H1 (cell line): ENCODE results near the gene GAPT. TPM values are rescaled to one million over a fixed set of nuclear protein-coding genes. Genes with fewer than 3 reads are reported as not detected.

Experiments used
- CTCF ChIA-PET: fragments of 300-600 bp; sonication (Branson Sonifier 250); formaldehyde crosslinking; loops from one replicate; lab custom pipeline; 2021; ENCODE audit not compliant: partially characterized antibody; lab: Charles Lee
- POLR2A ChIA-PET: fragments of 300-600 bp; sonication (Branson Sonifier 250); formaldehyde crosslinking; loops from one replicate; lab custom pipeline; 2021; ENCODE audit warnings: inconsistent platforms; ENCODE audit not compliant: partially characterized antibody; lab: Charles Lee
- DNase-seq, 2 experiments: peaks; one replicate each; pipeline versions ENCODE4 v3.0.0 to v3.0.0-alpha.2; 2010 to 2022; ENCODE audit warnings: low spot score in 2 of 2, low read depth in 1 of 2, mixed read lengths in 1 of 2
- FAIRE-seq: peaks from 2 replicates; lab custom pipeline; 2011; peaks lifted over from hg19 to GRCh38; lab: Jason Lieb, UNC
- H2AFZ ChIP-seq: 2 replicates; pipeline ENCODE4 v1.8.1; 2012; ENCODE audit warnings: low read length, inconsistent platforms
- H2AK5ac ChIP-seq: 2 replicates; pipeline ENCODE4 v1.6.1; 2013; ENCODE audit warnings: low read depth, low read length
- H2BK120ac ChIP-seq: replicated peaks from 2 replicates; pipeline ENCODE3; 2013; ENCODE audit warnings: low read depth, low read length, inconsistent platforms
- H2BK12ac ChIP-seq: 2 replicates; pipeline ENCODE4 v1.6.1; 2013; ENCODE audit warnings: low read depth, low read length
- H2BK15ac ChIP-seq: 2 replicates; pipeline ENCODE4 v1.6.1; 2013; ENCODE audit warnings: low read length
- H2BK20ac ChIP-seq: 2 replicates; pipeline ENCODE4 v1.6.1; 2013; ENCODE audit warnings: low read length
- H2BK5ac ChIP-seq: 2 replicates; pipeline ENCODE4 v1.6.1; 2013; ENCODE audit warnings: low read depth, low read length
- H3K14ac ChIP-seq: 2 replicates; pipeline ENCODE4 v1.6.1; 2013; ENCODE audit warnings: inconsistent platforms; ENCODE audit not compliant: insufficient read length
- H3K18ac ChIP-seq: 2 replicates; pipeline ENCODE4 v1.6.1; 2013; ENCODE audit warnings: low read length; ENCODE audit errors: extremely low read depth
- H3K23ac ChIP-seq: 2 replicates; pipeline ENCODE4 v1.6.1; 2013; ENCODE audit warnings: inconsistent platforms; ENCODE audit not compliant: insufficient read length
- H3K23me2 ChIP-seq: 2 replicates; pipeline ENCODE4 v1.6.1; 2013; ENCODE audit warnings: low read depth, low read length
- H3K27ac ChIP-seq: 2 replicates; pipeline ENCODE4 v1.6.1; 2011; ENCODE audit warnings: low read depth, low read length, inconsistent platforms
- H3K27me3 ChIP-seq, 4 experiments: replicated peaks in 1 of 4; 1 replicate in 1 of 4; 2 replicates in 3 of 4; pipeline versions ENCODE4 v1.6.1 to v1.8.1; 2011 to 2013; ENCODE audit warnings: low read length in 3 of 4, mild to moderate bottlenecking in 3 of 4, inconsistent platforms in 2 of 4, mixed read lengths in 2 of 4, moderate library complexity in 1 of 4; ENCODE audit not compliant: control insufficient read depth in 3 of 4, insufficient read depth in 3 of 4; ENCODE audit errors: extremely low read depth in 1 of 4
- H3K36me3 ChIP-seq, 4 experiments: 2 replicates each; pipeline versions ENCODE4 v1.6.1 to v1.8.1; 2011 to 2013; ENCODE audit warnings: mild to moderate bottlenecking in 4 of 4, low read length in 3 of 4, moderate library complexity in 2 of 4, control low read depth in 1 of 4, inconsistent platforms in 1 of 4; ENCODE audit not compliant: insufficient read depth in 4 of 4, control insufficient read depth in 2 of 4
- H3K4ac ChIP-seq: replicated peaks from 2 replicates; pipeline ENCODE3; 2013; ENCODE audit warnings: low read length, low read depth, mixed read lengths, inconsistent platforms; ENCODE audit not compliant: insufficient read length
- H3K4me1 ChIP-seq, 4 experiments: replicated peaks in 1 of 4; 1 replicate in 1 of 4; 2 replicates in 3 of 4; pipeline versions ENCODE4 v1.6.1 to v1.8.1; 2011 to 2013; ENCODE audit warnings: low read length in 3 of 4, inconsistent platforms in 2 of 4, mixed read lengths in 1 of 4; ENCODE audit not compliant: insufficient read depth in 4 of 4, control insufficient read depth in 3 of 4
- H3K4me2 ChIP-seq, 2 experiments: 2 replicates each; pipeline versions ENCODE4 v1.6.1 to v1.8.1; 2011 to 2013; ENCODE audit warnings: low read depth in 2 of 2, low read length in 2 of 2, control low read depth in 1 of 2, inconsistent platforms in 1 of 2, mild to moderate bottlenecking in 1 of 2; ENCODE audit not compliant: insufficient read depth in 1 of 2
- H3K4me3 ChIP-seq, 4 experiments: fragments of 200-600, 300-600 bp in 1 of 4; sonication (generic), shearing (Covaris generic), sonication (Bioruptor Twin) in 1 of 4; 2 replicates each; pipeline versions ENCODE4 v1.5.1 to v1.8.1; 2011 to 2016; ENCODE audit warnings: low read length in 4 of 4, low read depth in 3 of 4, control low read depth in 2 of 4, inconsistent platforms in 2 of 4, mild to moderate bottlenecking in 2 of 4, mixed read lengths in 1 of 4, moderate library complexity in 1 of 4; ENCODE audit not compliant: insufficient read depth in 2 of 4; ENCODE audit errors: extremely low read depth in 1 of 4
- H3K56ac ChIP-seq: replicated peaks from 2 replicates; pipeline ENCODE3; 2013; ENCODE audit warnings: low read depth, mild to moderate bottlenecking, mixed read lengths, low read length, inconsistent platforms; ENCODE audit not compliant: insufficient read length
- H3K79me1 ChIP-seq: 2 replicates; pipeline ENCODE4 v1.6.1; 2013; ENCODE audit warnings: low read depth, low read length, control low read depth
- H3K79me2 ChIP-seq, 2 experiments: 2 replicates each; pipeline versions ENCODE4 v1.6.1 to v1.8.1; 2012 to 2013; ENCODE audit warnings: low read length in 2 of 2, mild to moderate bottlenecking in 2 of 2, inconsistent platforms in 1 of 2; ENCODE audit not compliant: insufficient read depth in 2 of 2, control insufficient read depth in 1 of 2
- H3K9ac ChIP-seq, 4 experiments: replicated peaks in 1 of 4; 1 replicate in 1 of 4; 2 replicates in 3 of 4; pipeline versions ENCODE4 v1.6.1 to v1.8.1; 2011 to 2013; ENCODE audit warnings: low read depth in 3 of 4, low read length in 3 of 4, control low read depth in 2 of 4, mild to moderate bottlenecking in 2 of 4, moderate library complexity in 2 of 4, inconsistent platforms in 1 of 4; ENCODE audit errors: extremely low read depth in 1 of 4
- H3K9me3 ChIP-seq, 2 experiments: 2 replicates each; pipeline versions ENCODE4 v1.6.1 to v1.8.1; 2012 to 2013; ENCODE audit warnings: mild to moderate bottlenecking in 2 of 2, moderate library complexity in 2 of 2, control low read depth in 1 of 2, inconsistent platforms in 1 of 2, low read depth in 1 of 2, low read length in 1 of 2, mixed read lengths in 1 of 2; ENCODE audit not compliant: insufficient read depth in 2 of 2
- H4K20me1 ChIP-seq, 2 experiments: replicated peaks in 1 of 2; 2 replicates each; pipeline versions ENCODE3 to v1.8.1; 2011 to 2013; ENCODE audit warnings: inconsistent platforms in 2 of 2, low read length in 2 of 2, mild to moderate bottlenecking in 1 of 2; ENCODE audit not compliant: insufficient read depth in 2 of 2, control insufficient read depth in 1 of 2
- H4K5ac ChIP-seq: 2 replicates; pipeline ENCODE4 v1.6.1; 2013; ENCODE audit warnings: low read length, low read depth, mixed read lengths, inconsistent platforms; ENCODE audit not compliant: insufficient read length
- H4K8ac ChIP-seq: 2 replicates; pipeline ENCODE4 v1.8.0; 2013; ENCODE audit warnings: mild to moderate bottlenecking, moderate library complexity, low read length, inconsistent platforms; ENCODE audit not compliant: insufficient read depth; ENCODE audit errors: extremely low read depth
- H4K91ac ChIP-seq: replicated peaks from 2 replicates; pipeline ENCODE3; 2013; ENCODE audit warnings: low read length, mixed read lengths, inconsistent platforms; ENCODE audit not compliant: insufficient read length
- KDM1A ChIP-seq: fragments of 200-600, 300-600 bp; sonication (generic); IDR thresholded peaks from 2 replicates; pipeline ENCODE4 v1.7.1; 2016; ENCODE audit warnings: mild to moderate bottlenecking, low read length, borderline replicate concordance
- MAFK ChIP-seq: IDR thresholded peaks from 2 replicates; pipeline ENCODE4 v1.6.1; 2012; ENCODE audit warnings: low read depth, mild to moderate bottlenecking, improper control_type of control experiment, low read length
- SAP30 ChIP-seq: fragments of 300-600 bp; sonication (generic); IDR thresholded peaks from 2 replicates; pipeline ENCODE4 v1.7.1; 2012; ENCODE audit warnings: low read length, moderate library complexity, mild to moderate bottlenecking, inconsistent platforms; ENCODE audit not compliant: insufficient read depth, insufficient replicate concordance
- SP2 ChIP-seq: IDR thresholded peaks from 2 replicates; pipeline ENCODE4 v1.6.1; 2012; ENCODE audit warnings: mild to moderate bottlenecking, low read length, inconsistent platforms
- SRF ChIP-seq: IDR thresholded peaks from 2 replicates; pipeline ENCODE4 v1.6.1; 2011; ENCODE audit warnings: mild to moderate bottlenecking, low read depth, low read length, moderate library complexity
- WGBS, 2 experiments: shearing (Covaris generic) in 1 of 2; methylation state at CpG; one replicate each; pipeline versions ENCODE4 v1.1.6 to v1.1.7; 2013 to 2015; ENCODE audit warnings: low lambda C conversion rate in 2 of 2, mixed read lengths in 2 of 2, inconsistent platforms in 1 of 2, low coverage in 1 of 2, missing lambda C conversion rate in 1 of 2; ENCODE audit not compliant: insufficient replicate concordance in 2 of 2, insufficient coverage in 1 of 2, insufficient read length in 1 of 2; ENCODE audit errors: extremely low coverage in 1 of 2, missing lambda C conversion rate in 1 of 2; 5-methylcytosine and 5-hydroxymethylcytosine counted together
- polyA plus RNA-seq, 7 experiments: library from polyadenylated mRNA; depleted of rRNA in 3 of 7; stranded (reverse) in 5 of 7; unstranded in 2 of 7; fragments of >200 nt in 5 of 7; fragments of 200-250 nt in 2 of 7; gene quantifications; 1 replicate in 5 of 7; 2 replicates in 1 of 7; 4 replicates in 1 of 7; pipeline versions ENCODE4 v1.2.1 to v1.2.3, GENCODE V29; 2011 to 2013; ENCODE audit warnings: missing spikeins in 2 of 7, mixed read lengths in 2 of 7
- total RNA-seq: library from RNA; stranded (reverse); fragmentation: NEBNext Ultra II Directional; extraction: Animal tissue kit (Norgen Biotek cat#: 25700); gene quantifications from 2 replicates; pipeline ENCODE4 v1.2.1, GENCODE V29; 2021
- TF ChIP-seq, protein P1 (sequence below): IDR thresholded peaks from 2 replicates; pipeline ENCODE4 v1.6.1; 2012; ENCODE audit warnings: inconsistent platforms

GAPT gene
- total and polyA plus RNA-seq, 2 of the 8 experiments (the other 6 are each of a cell fraction or from before 2014, with no cell fraction given), result not detected

DNA sequence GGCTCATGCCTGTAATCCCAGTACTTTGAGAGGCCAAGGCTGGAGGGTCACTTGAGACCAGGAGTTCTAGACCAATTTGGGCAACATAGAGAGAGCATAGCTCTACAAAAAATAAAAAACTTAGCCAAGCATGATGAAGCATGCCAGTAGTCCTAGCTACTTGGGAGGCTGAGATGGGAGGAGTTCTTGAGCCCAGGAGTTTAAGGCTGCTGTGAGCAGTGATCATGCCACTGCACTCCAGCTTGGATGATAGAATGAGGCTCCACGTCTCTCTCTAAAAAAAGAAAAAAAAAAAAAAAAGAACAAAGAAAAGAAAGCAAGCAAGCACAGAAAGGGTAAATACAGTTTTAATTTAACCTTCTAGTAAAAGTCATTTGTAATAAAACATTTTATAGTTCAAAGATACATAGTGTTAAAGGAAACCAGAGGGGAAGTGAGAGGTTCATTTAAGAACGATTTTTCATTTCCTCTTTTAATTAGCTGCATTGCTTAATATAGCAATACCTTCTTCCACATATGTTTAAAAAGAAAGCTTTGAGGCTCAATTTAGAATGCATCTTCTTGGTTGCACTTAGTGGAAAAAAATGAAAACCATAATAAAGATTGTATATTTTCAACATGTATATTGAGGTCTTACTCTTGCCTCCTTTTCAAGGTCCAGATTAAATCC lies 14.9 kb downstream of the GAPT start:
- FAIRE-seq (no peak), DNase-seq (no peak)
- Histone ChIP-seq H3K23ac (no peak overlapping the region), H3K14ac (no peak overlapping the region), H3K56ac (no peak overlapping the region), H2BK15ac (no peak overlapping the region), H3K27me3 (peaks cover 0 to 1% (median 0%) of the 10 kb centered on the region in 4 experiments; a peak in 1 of 7 replicates), H2AK5ac (no peak overlapping the region), H3K4me1 (peaks cover 0 to 3% (median 0%) of the 10 kb centered on the region in 4 experiments; a peak in 1 of 7 replicates), H2BK120ac (no peak overlapping the region), H3K27ac (no peak overlapping the region), H3K36me3 (no peaks in the 10 kb centered on the region), H2BK12ac (no peak overlapping the region), H3K4ac (no peak overlapping the region), H4K20me1 (no peaks in the 10 kb centered on the region), H3K79me1 (no peaks in the 10 kb centered on the region), H3K9me3 (no peaks in the 10 kb centered on the region), H2AFZ (no peak overlapping the region), H2BK5ac (no peak overlapping the region), H4K8ac (no peak overlapping the region), H4K91ac (no peak overlapping the region), H4K5ac (no peak overlapping the region), H3K4me2 (no peak overlapping the region), H2BK20ac (no peak overlapping the region), H3K23me2 (no peaks in the 10 kb centered on the region), H3K18ac (no peak overlapping the region), H3K4me3 (no peak overlapping the region), H3K9ac (no peak overlapping the region), H3K79me2 (no peaks in the 10 kb centered on the region)
- WGBS, 2 experiments, result 69% methylated on average over 2 of the region's 2 CpGs; no CpG with 5 or more reads in 1 of the 2 experiments
- POLR2A ChIA-PET, result no interaction called here
- TF ChIP-seq SP2 (no peak), SRF (no peak), KDM1A (no peak), SAP30 (no peak), MAFK (no peak)
- TF ChIP-seq, protein P1, sequence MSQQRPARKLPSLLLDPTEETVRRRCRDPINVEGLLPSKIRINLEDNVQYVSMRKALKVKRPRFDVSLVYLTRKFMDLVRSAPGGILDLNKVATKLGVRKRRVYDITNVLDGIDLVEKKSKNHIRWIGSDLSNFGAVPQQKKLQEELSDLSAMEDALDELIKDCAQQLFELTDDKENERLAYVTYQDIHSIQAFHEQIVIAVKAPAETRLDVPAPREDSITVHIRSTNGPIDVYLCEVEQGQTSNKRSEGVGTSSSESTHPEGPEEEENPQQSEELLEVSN, result no peak
- CTCF ChIA-PET, result interaction anchor here (1.5 to 7.5 kb wide), 3 partner anchors 9 to 344 kb away, joined by 3 to 60 read pairs (median 16); no protein-coding TSS in a partner anchor
